ENCODE results near the gene SIPA1L3.

GRCh38 chr19:37933937-37934358 lies 26.9 kb downstream of the SIPA1L3 start:
- TF ChIP-seq CTCF (IDR thresholded peaks at IDR 0.05; ENCODE audit: low read length) = no peak
- TF ChIP-seq EZH2 (optimal IDR thresholded peaks at IDR 0.05; ENCODE audit: low read depth, low read length) = no peak
